HEK293 (cell line): ENCODE measurements around the gene SAGE1.
"Not testable (repeated sequence)": the region's sequence is repeated elsewhere in the genome, so short reads cannot be mapped to it uniquely, and the experiment has no call there.

ENCODE experiments used
- CTCF ChIA-PET: fragments of 350-600 bp; formaldehyde crosslinking; extraction: SDS; loops from one replicate; lab custom pipeline; 2021; ENCODE audit warnings: antibody characterized with exemption; lab: Yijun Ruan, JAX
- POLR2A ChIA-PET: fragments of 300-600 bp; formaldehyde crosslinking; extraction: SDS; loops from one replicate; lab custom pipeline; 2020; ENCODE audit warnings: antibody characterized with exemption, inconsistent platforms; lab: Yijun Ruan, JAX
- H3K27ac ChIP-seq: fragments of 200-500 bp; sonication (Bioruptor generic); 2 replicates; pipeline ENCODE4 v1.5.1; 2014; ENCODE audit warnings: low read depth, low read length, control low read depth, inconsistent platforms; ENCODE audit errors: extremely low read depth
- H3K36me3 ChIP-seq, 2 experiments: fragments of 200-500 bp in 1 of 2; sonication (Bioruptor generic) in 1 of 2; 1 replicate in 1 of 2; 2 replicates in 1 of 2; pipeline ENCODE4 v1.5.1; 2014 to 2017; ENCODE audit warnings: inconsistent platforms in 2 of 2, low read length in 2 of 2; ENCODE audit not compliant: control insufficient read depth in 2 of 2, insufficient read depth in 1 of 2
- H3K4me1 ChIP-seq: fragments of 200-500 bp; sonication (Bioruptor generic); 2 replicates; pipeline ENCODE4 v1.5.1; 2014; ENCODE audit warnings: mild to moderate bottlenecking, low read length, inconsistent platforms; ENCODE audit not compliant: control insufficient read depth, insufficient read depth
- H3K4me3 ChIP-seq: 2 replicates; pipeline ENCODE4 v1.5.1; 2011; ENCODE audit warnings: low read depth, mild to moderate bottlenecking, control low read depth, low read length, moderate library complexity
- H3K9me3 ChIP-seq: fragments of 200-500 bp; sonication (Bioruptor generic); 2 replicates; pipeline ENCODE4 v1.5.1; 2014; ENCODE audit warnings: low read depth, low read length, inconsistent platforms; ENCODE audit not compliant: control insufficient read depth, insufficient read depth
- KLF10 ChIP-seq: fragments of 450-650 bp; IDR thresholded peaks from 2 replicates; pipeline ENCODE4 v1.5.1; 2018; ENCODE audit warnings: missing biosample characterization, mild to moderate bottlenecking, missing genetic modification characterization
- KLF7 ChIP-seq: fragments of 450-650 bp; formaldehyde crosslinking; IDR thresholded peaks from 2 replicates; pipeline ENCODE4 v1.5.1; 2016; ENCODE audit warnings: missing biosample characterization, missing genetic modification characterization, borderline replicate concordance
- MYNN ChIP-seq: fragments of 450-650 bp; formaldehyde crosslinking; IDR thresholded peaks from 2 replicates; pipeline ENCODE4 v1.5.1; 2016; ENCODE audit warnings: missing biosample characterization, missing genetic modification characterization, borderline replicate concordance
- SETDB1 ChIP-seq: IDR thresholded peaks from one replicate; pipeline ENCODE4 v1.6.1; 2017; ENCODE audit warnings: mild to moderate bottlenecking, low read length, moderate library complexity, mixed read lengths; ENCODE audit not compliant: insufficient read length
- YY1 ChIP-seq: fragments of 450-650 bp; formaldehyde crosslinking; IDR thresholded peaks from 2 replicates; pipeline ENCODE4 v1.5.1; 2018; ENCODE audit warnings: missing biosample characterization, missing genetic modification characterization
- ZFP41 ChIP-seq: fragments of 450-650 bp; formaldehyde crosslinking; IDR thresholded peaks from 2 replicates; pipeline ENCODE4 v1.5.1; 2016; ENCODE audit warnings: missing biosample characterization, missing genetic modification characterization, borderline replicate concordance
- ZNF16 ChIP-seq: fragments of 450-650 bp; formaldehyde crosslinking; IDR thresholded peaks from 2 replicates; pipeline ENCODE4 v1.5.1; 2016; ENCODE audit warnings: low read depth, missing biosample characterization, missing genetic modification characterization
- ZNF211 ChIP-seq: fragments of 450-650 bp; formaldehyde crosslinking; IDR thresholded peaks from 2 replicates; pipeline ENCODE4 v1.5.1; 2016; ENCODE audit warnings: low read depth, missing biosample characterization, missing genetic modification characterization
- ZNF274 ChIP-seq, 2 experiments: fragments of 200-500 bp in 1 of 2; fragments of 450-650 bp in 1 of 2; sonication (Bioruptor generic) in 1 of 2; formaldehyde crosslinking in 1 of 2; IDR thresholded peaks; 2 replicates each; pipeline versions ENCODE4 v1.5.1 to v1.6.1; 2014 to 2016; ENCODE audit warnings: borderline replicate concordance in 1 of 2, inconsistent platforms in 1 of 2, low read length in 1 of 2, missing biosample characterization in 1 of 2, missing genetic modification characterization in 1 of 2
- ZNF341 ChIP-seq: fragments of 450-650 bp; formaldehyde crosslinking; IDR thresholded peaks from 2 replicates; pipeline ENCODE4; 2016; ENCODE audit warnings: low read depth, missing biosample characterization, missing genetic modification characterization
- ZNF350 ChIP-seq: fragments of 450-650 bp; formaldehyde crosslinking; IDR thresholded peaks from 2 replicates; pipeline ENCODE4 v1.5.0; 2017; ENCODE audit warnings: missing biosample characterization, mild to moderate bottlenecking, missing genetic modification characterization
- ZNF433 ChIP-seq: fragments of 450-650 bp; formaldehyde crosslinking; IDR thresholded peaks from 2 replicates; pipeline ENCODE4 v1.5.1; 2016; ENCODE audit warnings: missing biosample characterization, missing genetic modification characterization, low read depth
- ZNF555 ChIP-seq: fragments of 450-650 bp; formaldehyde crosslinking; conservative IDR thresholded peaks from 2 replicates; pipeline ENCODE4 v1.5.1; 2017; ENCODE audit warnings: missing biosample characterization, mild to moderate bottlenecking, missing genetic modification characterization, inconsistent platforms
- ZNF560 ChIP-seq: fragments of 450-650 bp; formaldehyde crosslinking; IDR thresholded peaks from 2 replicates; pipeline ENCODE4 v1.5.1; 2017; ENCODE audit warnings: missing biosample characterization, missing genetic modification characterization, borderline replicate concordance
- ZNF600 ChIP-seq: fragments of 450-650 bp; formaldehyde crosslinking; IDR thresholded peaks from 2 replicates; pipeline ENCODE4 v1.5.1; 2016; ENCODE audit warnings: missing biosample characterization, missing genetic modification characterization
- ZNF629 ChIP-seq: fragments of 450-650 bp; formaldehyde crosslinking; IDR thresholded peaks from 2 replicates; pipeline ENCODE4 v1.5.1; 2017; ENCODE audit warnings: missing biosample characterization, missing genetic modification characterization
- ZNF654 ChIP-seq: fragments of 450-650 bp; formaldehyde crosslinking; IDR thresholded peaks from 2 replicates; pipeline ENCODE4 v1.5.1; 2016; ENCODE audit warnings: low read depth, missing biosample characterization, missing genetic modification characterization
- ZNF660 ChIP-seq: fragments of 450-650 bp; IDR thresholded peaks from 2 replicates; pipeline ENCODE4 v1.5.1; 2018; ENCODE audit warnings: missing biosample characterization, mild to moderate bottlenecking, missing genetic modification characterization
- ZNF677 ChIP-seq: fragments of 450-650 bp; IDR thresholded peaks from 2 replicates; pipeline ENCODE4 v1.5.0; 2018; ENCODE audit warnings: missing biosample characterization, mild to moderate bottlenecking, missing genetic modification characterization, moderate library complexity
- ZNF768 ChIP-seq: fragments of 450-650 bp; formaldehyde crosslinking; IDR thresholded peaks from 2 replicates; pipeline ENCODE4 v1.5.1; 2018; ENCODE audit warnings: missing biosample characterization, mild to moderate bottlenecking, missing genetic modification characterization
- ZNF791 ChIP-seq: fragments of 450-650 bp; formaldehyde crosslinking; IDR thresholded peaks from 2 replicates; pipeline ENCODE4 v1.5.1; 2016; ENCODE audit warnings: missing biosample characterization, missing genetic modification characterization
- TF ChIP-seq, protein P1 (sequence below): fragments of 450-650 bp; formaldehyde crosslinking; IDR thresholded peaks from 2 replicates; pipeline ENCODE4 v1.5.1; 2016; ENCODE audit warnings: missing biosample characterization, missing genetic modification characterization
- TF ChIP-seq, protein P2 (sequence below): fragments of 450-650 bp; formaldehyde crosslinking; conservative IDR thresholded peaks from 2 replicates; pipeline ENCODE4 v1.5.1; 2016; ENCODE audit warnings: low read depth, missing biosample characterization, missing genetic modification characterization
- TF ChIP-seq, protein P3 (sequence below): fragments of 450-650 bp; formaldehyde crosslinking; IDR thresholded peaks from 2 replicates; pipeline ENCODE4 v1.5.1; 2016; ENCODE audit warnings: missing biosample characterization, missing genetic modification characterization
- TF ChIP-seq, protein P4 (sequence below): IDR thresholded peaks from 2 replicates; pipeline ENCODE4 v1.6.1; 2011; ENCODE audit warnings: mild to moderate bottlenecking, low read depth, low read length, borderline replicate concordance

Gene SAGE1

DNA sequence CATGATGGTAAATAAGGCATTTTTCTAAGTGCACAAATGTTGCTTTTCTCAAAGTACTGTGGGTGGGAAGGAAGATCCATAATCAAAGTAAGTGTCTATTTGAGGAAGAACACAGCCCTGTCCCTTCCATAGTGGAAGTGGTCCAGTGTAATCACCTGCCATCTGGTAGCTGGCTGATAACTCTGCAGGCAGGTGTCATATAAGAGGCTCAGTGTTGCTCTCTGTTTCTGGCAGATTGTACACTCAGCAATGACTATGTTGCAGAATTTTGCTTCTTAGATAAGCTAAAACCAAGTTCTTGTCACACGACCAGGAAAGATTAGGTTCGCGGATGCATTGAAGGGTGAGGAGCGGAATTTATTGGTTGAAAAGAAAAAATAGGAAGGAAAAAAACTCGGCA, 20.9 kb downstream of the SAGE1 start:
- Histone ChIP-seq H3K9me3 (no peaks in the 10 kb centered on the region), H3K4me3 (no peak overlapping the region), H3K36me3 (no peaks in the 10 kb centered on the region), H3K27ac (no peak overlapping the region), H3K4me1 (no peaks in the 10 kb centered on the region)
- TF ChIP-seq, protein P1, sequence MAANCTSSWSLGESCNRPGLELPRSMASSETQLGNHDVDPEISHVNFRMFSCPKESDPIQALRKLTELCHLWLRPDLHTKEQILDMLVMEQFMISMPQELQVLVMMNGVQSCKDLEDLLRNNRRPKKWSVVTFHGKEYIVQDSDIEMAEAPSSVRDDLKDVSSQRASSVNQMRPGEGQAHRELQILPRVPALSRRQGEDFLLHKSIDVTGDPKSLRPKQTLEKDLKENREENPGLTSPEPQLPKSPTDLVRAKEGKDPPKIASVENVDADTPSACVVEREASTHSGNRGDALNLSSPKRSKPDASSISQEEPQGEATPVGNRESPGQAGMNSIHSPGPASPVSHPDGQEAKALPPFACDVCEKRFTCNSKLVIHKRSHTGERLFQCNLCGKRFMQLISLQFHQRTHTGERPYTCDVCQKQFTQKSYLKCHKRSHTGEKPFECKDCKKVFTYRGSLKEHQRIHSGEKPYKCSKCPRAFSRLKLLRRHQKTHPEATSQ = no peak
- TF ChIP-seq MYNN (tag by site-specific recombination) = no peak
- no peak for TF ChIP-seq ZNF677 (tag by site-specific recombination)
- TF ChIP-seq KLF7 (tag by site-specific recombination) = no peak
- TF ChIP-seq ZNF274 (IDR thresholded peaks at IDR 0.05; ENCODE audit: low read length) = no peak
- TF ChIP-seq ZNF274 (tag by site-specific recombination; IDR thresholded peaks at IDR 0.05; ENCODE audit: borderline replicate concordance) = no peak
- TF ChIP-seq ZNF768 (tag by site-specific recombination) = no peak
- TF ChIP-seq ZFP41 (tag by site-specific recombination) = no peak
- no peak for TF ChIP-seq SETDB1
- no peak for TF ChIP-seq ZNF555 (tag by site-specific recombination)
- no peak for TF ChIP-seq ZNF433 (tag by site-specific recombination)
- TF ChIP-seq ZNF211 (tag by site-specific recombination) = no peak
- no peak for TF ChIP-seq ZNF600 (tag by site-specific recombination)
- TF ChIP-seq ZNF629 (tag by site-specific recombination) = no peak
- no peak for TF ChIP-seq KLF10 (tag by site-specific recombination)
- no peak for TF ChIP-seq ZNF350 (tag by site-specific recombination)
- TF ChIP-seq ZNF341 = no peak
- TF ChIP-seq, protein P2, sequence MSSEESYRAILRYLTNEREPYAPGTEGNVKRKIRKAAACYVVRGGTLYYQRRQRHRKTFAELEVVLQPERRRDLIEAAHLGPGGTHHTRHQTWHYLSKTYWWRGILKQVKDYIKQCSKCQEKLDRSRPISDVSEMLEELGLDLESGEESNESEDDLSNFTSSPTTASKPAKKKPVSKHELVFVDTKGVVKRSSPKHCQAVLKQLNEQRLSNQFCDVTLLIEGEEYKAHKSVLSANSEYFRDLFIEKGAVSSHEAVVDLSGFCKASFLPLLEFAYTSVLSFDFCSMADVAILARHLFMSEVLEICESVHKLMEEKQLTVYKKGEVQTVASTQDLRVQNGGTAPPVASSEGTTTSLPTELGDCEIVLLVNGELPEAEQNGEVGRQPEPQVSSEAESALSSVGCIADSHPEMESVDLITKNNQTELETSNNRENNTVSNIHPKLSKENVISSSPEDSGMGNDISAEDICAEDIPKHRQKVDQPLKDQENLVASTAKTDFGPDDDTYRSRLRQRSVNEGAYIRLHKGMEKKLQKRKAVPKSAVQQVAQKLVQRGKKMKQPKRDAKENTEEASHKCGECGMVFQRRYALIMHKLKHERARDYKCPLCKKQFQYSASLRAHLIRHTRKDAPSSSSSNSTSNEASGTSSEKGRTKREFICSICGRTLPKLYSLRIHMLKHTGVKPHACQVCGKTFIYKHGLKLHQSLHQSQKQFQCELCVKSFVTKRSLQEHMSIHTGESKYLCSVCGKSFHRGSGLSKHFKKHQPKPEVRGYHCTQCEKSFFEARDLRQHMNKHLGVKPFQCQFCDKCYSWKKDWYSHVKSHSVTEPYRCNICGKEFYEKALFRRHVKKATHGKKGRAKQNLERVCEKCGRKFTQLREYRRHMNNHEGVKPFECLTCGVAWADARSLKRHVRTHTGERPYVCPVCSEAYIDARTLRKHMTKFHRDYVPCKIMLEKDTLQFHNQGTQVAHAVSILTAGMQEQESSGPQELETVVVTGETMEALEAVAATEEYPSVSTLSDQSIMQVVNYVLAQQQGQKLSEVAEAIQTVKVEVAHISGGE (tag by site-specific recombination) = no peak
- no peak for TF ChIP-seq ZNF791
- ChIA-PET POLR2A (no interaction called here), CTCF (interaction anchor here (0.7 to 1.6 kb wide), 2 partner anchors 9 to 18 kb away, joined by 3 to 4 read pairs; no protein-coding TSS in a partner anchor)

DNA sequence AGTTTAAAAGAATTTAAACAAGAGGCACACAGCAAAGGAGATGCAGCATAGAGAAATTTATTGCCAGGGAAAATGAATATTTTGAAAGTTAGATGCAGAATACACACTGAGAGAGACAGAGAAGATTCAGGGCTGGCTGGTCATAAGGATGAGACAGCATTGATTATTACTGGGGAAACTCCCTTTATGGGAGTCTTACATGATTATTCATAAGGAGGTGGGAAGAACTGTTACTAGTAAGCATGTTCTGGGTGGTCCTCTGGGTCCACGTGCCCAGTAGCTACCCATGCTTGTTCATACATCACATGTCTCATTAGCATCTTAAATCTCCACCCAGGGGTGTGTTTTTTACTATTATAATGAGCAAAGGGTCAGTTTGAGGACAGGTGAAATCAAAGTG, 27.0 kb downstream of the SAGE1 start:
- not testable (repeated sequence) for H3K4me1 ChIP-seq, H3K27ac ChIP-seq, H3K4me3 ChIP-seq, H3K36me3 ChIP-seq, H3K9me3 ChIP-seq
- POLR2A ChIA-PET = interaction anchor here (0.7 kb wide), 1 partner anchor 422 kb away, joined by 4 read pairs; no protein-coding TSS in a partner anchor
- CTCF ChIA-PET = interaction anchor here (0.7 to 1.8 kb wide), 3 partner anchors 9 to 661 kb away, joined by 3 to 4 read pairs (median 3); no protein-coding TSS in a partner anchor

DNA sequence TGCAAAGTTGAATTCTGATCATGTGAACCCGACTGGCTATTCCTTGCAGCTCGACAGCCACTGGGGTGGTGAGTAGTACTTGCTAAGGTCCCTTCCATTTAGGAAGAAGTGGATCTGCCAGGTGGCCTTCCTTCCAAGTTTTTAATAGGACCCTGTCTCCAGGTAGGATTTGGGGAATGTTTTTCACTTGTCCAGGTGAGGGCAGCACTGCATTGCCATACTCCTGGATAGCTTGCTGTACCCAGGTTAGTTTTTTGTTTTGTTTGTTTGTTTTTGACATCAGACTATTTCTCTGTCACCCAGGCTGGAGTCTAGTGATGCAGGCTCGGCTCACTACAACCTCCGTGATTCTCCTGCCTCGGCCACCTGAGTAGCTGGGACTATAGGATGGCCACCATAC, 29.8 kb downstream of the SAGE1 start:
- TF ChIP-seq ZNF660 (tag by site-specific recombination) = no peak
- TF ChIP-seq, protein P3, sequence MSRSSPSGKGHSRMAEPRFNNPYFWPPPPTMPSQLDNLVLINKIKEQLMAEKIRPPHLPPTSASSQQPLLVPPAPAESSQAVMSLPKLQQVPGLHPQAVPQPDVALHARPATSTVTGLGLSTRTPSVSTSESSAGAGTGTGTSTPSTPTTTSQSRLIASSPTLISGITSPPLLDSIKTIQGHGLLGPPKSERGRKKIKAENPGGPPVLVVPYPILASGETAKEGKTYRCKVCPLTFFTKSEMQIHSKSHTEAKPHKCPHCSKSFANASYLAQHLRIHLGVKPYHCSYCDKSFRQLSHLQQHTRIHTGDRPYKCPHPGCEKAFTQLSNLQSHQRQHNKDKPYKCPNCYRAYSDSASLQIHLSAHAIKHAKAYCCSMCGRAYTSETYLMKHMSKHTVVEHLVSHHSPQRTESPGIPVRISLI (tag by site-specific recombination) = no peak
- no peak for TF ChIP-seq ZNF16 (tag by site-specific recombination)
- TF ChIP-seq YY1 = no peak
- TF ChIP-seq ZNF560 (tag by site-specific recombination) = no peak
- TF ChIP-seq, protein P4, sequence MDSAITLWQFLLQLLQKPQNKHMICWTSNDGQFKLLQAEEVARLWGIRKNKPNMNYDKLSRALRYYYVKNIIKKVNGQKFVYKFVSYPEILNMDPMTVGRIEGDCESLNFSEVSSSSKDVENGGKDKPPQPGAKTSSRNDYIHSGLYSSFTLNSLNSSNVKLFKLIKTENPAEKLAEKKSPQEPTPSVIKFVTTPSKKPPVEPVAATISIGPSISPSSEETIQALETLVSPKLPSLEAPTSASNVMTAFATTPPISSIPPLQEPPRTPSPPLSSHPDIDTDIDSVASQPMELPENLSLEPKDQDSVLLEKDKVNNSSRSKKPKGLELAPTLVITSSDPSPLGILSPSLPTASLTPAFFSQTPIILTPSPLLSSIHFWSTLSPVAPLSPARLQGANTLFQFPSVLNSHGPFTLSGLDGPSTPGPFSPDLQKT = no peak
- TF ChIP-seq ZNF654 (tag by site-specific recombination) = peak; percentile 61
- POLR2A ChIA-PET = no interaction called here
- CTCF ChIA-PET = interaction anchor here (0.6 to 2.5 kb wide), 9 partner anchors 8 to 346 kb away, joined by 3 to 17 read pairs (median 3); no protein-coding TSS in a partner anchor
- no peaks in the 10 kb centered on the region for H3K4me1 ChIP-seq
- no peaks in the 10 kb centered on the region for H3K36me3 ChIP-seq
- H3K4me3 ChIP-seq = no peak overlapping the region
- no peaks in the 10 kb centered on the region for H3K9me3 ChIP-seq
- no peak overlapping the region for H3K27ac ChIP-seq
